ENCODE data around the gene ECHS1.
"Not testable (repeated sequence)": the region's sequence is repeated elsewhere in the genome, so short reads cannot be mapped to it uniquely, and the experiment has no call there.

The ECHS1 gene

DNA sequence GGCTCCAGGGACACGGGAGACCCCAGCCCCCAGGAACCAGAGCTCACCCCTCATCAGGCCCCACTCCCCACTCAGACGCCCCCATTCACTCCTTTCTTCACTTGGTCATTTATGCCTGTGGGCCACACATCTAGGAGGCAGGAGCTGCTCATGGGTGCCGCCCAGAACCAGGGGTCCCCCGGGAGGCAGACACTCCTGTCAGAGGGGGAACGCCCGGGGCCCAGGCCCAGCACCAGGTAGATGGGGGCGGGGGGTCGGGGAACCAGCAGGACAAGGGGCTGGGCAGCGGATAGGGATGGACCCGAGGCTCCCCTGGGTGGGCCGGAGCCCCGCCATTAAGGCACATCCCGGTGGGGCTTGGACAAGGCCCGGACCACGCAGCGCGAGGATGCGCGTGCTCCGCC, 48.3 kb downstream of the ECHS1 start:
- no peak for DNase-seq (ENCODE audit: low read depth, low spot score)

DNA sequence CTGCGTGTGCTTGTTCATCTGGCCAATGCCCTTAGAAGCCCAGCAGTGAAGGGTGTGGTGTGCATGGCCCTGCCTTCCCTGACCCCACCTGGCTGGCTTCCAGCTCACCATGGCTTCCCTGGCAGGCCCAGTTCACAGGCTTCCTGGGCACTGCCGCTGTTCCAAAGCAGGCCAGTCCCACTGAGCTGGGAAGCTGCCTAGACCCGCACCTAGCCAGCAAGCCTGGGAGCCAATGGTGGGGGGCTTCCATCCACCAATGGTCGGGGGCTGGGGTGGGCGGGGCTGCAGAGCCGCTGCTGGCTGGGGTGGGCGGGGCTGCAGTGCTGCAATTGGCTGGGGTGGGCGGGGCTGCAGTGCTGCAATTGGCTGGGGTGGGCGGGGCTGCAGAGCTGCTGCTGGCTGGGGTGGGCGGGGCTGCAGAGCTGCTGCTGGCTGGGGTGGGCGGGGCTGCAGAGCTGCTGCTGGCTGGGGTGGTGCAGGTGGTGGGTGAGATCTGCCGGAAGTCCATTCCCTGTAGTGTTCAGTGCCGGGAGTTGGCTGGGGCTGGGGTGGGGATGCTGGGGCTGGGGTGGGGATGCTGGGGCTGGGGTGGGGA, 48.9 kb downstream of the ECHS1 start:
- DNase-seq (ENCODE audit: low read depth, low spot score), result no peak

DNA sequence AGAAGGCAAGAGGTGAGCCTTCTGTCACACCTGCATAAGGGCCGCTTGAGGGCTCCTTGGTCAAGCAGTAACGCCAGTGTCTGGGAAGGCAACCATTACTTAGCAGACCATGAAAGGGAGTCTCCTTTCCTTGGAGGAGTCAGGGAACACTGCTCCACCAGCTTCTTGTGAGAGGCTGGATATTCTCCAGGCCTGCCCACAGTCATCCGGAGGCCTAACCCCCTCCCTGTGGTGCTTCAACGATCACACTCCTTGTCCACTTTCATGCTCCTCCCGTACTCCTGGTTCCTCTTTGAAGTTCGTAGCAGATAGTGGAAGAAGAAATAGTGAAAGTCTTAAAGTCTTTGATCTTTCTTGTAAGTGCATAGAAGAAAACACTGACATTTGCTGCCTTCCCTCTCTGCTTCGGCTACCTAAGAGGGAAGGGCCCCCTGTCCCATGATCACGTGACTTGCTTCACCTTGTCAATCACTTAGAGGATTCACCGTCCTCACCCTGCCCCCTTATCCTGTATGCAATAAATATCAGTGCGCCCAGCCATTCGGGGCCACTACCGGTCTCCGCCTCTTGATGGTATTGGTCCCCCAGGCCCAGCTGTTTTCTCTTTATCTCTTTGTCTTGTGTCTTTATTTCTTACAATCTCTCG, 51.0 kb downstream of the ECHS1 start:
- not testable (repeated sequence) for DNase-seq (ENCODE audit: low read depth, low spot score)

DNA sequence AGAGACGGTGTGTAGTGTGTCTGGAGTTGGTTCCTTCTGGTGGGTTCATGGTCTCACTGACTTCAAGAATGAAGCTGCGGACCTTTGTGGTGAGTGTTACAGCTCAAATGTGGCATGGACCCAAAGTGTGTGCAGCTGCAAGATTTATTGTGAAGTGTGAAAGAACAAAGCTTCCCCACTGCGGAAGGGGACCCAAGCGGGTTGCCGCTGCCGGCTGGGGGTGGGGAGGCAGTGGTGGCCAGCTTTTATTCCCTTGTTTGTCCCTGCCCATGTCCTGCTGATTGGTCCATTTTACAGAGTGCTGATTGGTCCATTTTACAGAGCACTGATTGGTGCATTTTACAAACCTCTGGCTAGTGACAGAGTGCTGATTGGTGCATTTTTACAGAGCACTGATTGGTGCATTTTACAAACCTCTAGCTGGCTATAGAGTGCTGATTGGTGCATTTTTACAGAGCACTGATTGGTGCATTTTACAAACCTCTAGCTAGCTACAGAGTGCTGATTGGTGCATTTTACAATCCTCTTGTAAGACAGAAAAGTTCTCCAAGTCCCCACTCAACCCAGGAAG, 52.2 kb downstream of the ECHS1 start:
- DNase-seq (ENCODE audit: low read depth, low spot score), result not testable (repeated sequence)

DNA sequence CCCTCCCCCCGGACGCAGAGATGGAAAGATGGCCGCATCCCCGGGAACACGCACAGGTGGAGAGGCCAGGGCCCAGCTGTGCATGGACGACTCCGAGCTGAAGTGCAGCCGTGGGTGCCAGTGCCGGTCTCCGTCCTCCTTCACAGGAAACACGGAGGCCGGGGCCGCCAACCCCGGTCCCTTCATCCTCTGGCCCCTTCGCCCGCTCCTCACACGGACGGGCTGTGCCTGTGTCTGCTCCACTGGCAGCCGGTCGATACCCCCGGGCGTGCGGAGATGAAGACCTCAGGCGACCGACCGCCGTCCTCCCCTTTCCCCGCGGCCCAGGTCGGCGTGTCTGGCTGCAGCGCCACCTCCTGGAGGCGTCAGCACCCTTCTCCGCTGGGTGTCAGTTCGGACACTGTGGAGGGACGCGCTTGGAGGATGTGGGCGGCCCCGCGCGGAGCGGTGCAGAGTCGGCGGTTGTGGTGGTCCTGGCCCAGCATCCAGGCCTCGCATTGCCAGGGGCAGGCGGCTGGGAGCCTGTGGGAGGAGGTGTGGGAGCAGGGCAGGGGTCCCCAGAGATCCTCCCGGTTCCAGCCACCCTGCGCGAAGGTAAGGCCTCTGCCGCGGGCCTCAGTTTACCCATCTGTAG, 54.5 kb downstream of the ECHS1 start:
- DNase-seq (ENCODE audit: low read depth, low spot score), result no peak

DNA sequence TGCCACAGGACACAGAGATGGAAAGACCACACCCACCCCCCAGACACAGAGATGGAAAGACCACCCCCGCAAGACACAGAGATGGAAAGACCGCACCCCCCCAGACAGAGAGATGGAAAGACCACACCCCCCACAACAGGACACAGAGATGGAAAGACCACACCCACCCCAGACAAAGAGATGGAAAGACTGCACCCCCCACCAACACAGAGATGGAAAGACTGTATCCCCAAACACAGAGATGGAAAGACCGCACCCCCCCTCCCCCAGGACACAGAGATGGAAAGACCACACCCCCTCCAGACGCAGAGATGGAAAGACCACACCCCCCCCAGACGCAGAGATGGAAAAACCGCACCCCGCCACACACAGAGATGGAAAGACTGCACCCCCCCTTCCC, 56.4 kb downstream of the ECHS1 start:
- no peak for DNase-seq (ENCODE audit: low read depth, low spot score)

DNA sequence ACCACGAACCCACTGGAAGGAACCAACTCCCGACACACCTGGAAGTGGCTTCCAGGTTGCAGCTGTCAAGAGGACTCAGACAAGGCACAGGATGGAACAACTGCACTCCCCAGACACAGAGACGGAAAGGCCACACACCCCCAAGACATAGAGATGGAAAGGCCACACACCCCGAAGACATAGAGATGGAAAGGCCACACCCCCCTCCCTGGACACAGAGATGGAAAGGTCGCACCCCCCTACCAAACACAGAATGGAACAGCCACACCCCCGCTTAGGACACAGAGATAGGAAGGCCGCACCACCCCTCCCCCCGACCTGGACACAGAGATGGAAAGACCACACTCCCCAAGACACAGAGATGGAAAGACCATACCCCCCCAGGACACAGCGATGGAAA, 56.9 kb downstream of the ECHS1 start:
- DNase-seq (ENCODE audit: low read depth, low spot score), result no peak

DNA sequence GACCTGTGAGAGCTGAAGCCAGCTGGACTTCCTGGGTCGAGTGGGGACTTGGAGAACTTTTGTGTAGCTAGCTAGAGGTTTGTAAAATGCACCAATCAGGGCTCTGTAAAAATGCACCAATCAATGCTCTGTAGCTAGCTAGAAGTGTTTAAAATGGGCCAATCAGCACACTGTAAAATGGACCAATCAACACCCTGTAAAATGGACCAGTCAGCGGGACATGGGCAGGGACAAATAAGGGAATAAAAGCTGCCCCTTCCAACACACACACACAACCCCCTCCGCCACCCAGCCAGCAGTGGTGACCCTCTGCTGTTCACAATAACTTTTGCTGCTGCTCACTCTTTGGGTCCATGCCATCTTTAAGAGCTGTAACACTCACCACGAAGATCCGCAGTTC, 57.3 kb downstream of the ECHS1 start:
- DNase-seq (ENCODE audit: low read depth, low spot score), result no peak

DNA sequence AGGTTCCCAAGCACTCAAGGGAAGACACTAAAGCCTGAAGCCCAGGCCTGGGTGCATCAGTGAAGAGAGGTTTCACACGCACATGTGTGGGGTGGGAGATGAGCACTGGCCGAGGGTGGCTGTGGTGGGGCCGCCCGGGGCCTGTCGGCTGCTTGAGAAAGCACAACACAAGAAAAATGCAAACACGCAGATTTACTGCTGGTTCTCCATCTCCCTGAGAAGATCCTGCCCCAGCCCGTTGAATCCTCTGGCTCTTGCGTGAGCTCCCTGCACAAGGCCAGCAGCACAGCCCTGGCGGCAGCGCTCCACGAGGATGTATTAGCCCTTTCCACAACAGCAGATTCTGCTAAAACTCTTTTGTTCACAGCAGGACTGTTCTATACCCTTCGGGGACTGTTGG, 58.2 kb downstream of the ECHS1 start:
- DNase-seq (ENCODE audit: low read depth, low spot score), result no peak

DNA sequence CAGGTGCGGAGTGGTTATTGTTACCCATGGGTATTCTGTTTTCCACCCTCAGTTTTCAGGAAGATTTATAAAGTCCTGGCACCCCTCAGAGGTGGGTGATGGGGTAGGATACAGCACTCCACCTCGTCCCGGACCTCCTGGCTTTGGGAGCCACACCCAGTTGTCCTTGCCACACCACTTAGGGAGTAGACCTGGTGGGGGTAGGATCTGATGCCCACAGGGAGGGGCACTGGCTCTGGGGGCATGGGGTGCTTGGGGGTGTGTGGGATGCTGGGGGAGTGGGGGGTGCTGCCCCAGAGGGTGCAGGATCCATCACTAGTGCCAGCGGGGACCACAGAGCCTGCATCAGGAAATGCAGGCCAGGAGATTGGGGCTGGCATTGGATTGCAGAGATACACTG, 60.0 kb downstream of the ECHS1 start:
- DNase-seq (ENCODE audit: low read depth, low spot score), result no peak

DNA sequence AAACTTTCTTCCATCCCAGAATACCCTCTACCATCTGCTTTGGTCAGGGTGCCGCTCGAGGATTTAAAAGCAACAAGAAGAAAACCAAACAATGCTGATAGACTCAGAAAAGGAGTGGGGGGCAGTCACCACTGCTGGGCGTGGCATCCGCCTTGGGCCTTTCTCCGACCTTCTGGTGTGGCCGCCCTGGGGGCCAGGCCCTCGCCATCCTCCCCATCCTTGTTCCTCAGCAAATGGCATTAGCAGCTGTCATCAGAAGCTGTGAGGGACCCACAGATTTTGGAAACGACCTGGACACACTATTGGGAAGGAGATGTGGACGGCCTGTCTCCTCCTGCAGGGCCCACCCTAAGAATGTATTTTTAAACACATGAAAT, 60.4 kb downstream of the ECHS1 start:
- DNase-seq (ENCODE audit: low read depth, low spot score), result no peak
